Keratinocyte (primary cell): ENCODE data around the gene NANOS1. TPM values are rescaled to one million over a fixed set of nuclear protein-coding genes. Genes with fewer than 3 reads are reported as not detected.

Experiments
- DNase-seq: peaks from one replicate; pipeline ENCODE4 v3.0.0-alpha.2; 2011; ENCODE audit warnings: low read depth, missing footprints, low spot score
- FAIRE-seq: peaks from 2 replicates; lab custom pipeline; 2011; peaks lifted over from hg19 to GRCh38; lab: Jason Lieb, UNC
- H2AFZ ChIP-seq: 2 replicates; pipeline ENCODE4 v1.6.0; 2012; ENCODE audit warnings: low read length, control low read depth, inconsistent platforms; ENCODE audit not compliant: control insufficient read depth
- H3K27ac ChIP-seq: 2 replicates; pipeline ENCODE4 v1.5.1; 2011; ENCODE audit warnings: low read length; ENCODE audit not compliant: control insufficient read depth, insufficient read depth
- H3K27me3 ChIP-seq: 3 replicates; pipeline ENCODE4 v1.6.0; 2011; ENCODE audit warnings: low read length; ENCODE audit not compliant: control insufficient read depth, insufficient read depth; ENCODE audit errors: extremely low read depth
- H3K36me3 ChIP-seq, 2 experiments: 2 replicates in 1 of 2; 3 replicates in 1 of 2; pipeline ENCODE4 v1.5.1; 2011; ENCODE audit warnings: low read length in 2 of 2, mild to moderate bottlenecking in 1 of 2; ENCODE audit not compliant: control insufficient read depth in 2 of 2, insufficient read depth in 2 of 2; ENCODE audit errors: extremely low read depth in 1 of 2
- H3K4me1 ChIP-seq: 3 replicates; pipeline ENCODE4 v1.5.1; 2011; ENCODE audit warnings: low read length; ENCODE audit not compliant: control insufficient read depth, insufficient read depth; ENCODE audit errors: extremely low read depth
- H3K4me2 ChIP-seq: 3 replicates; pipeline ENCODE4 v1.6.0; 2011; ENCODE audit warnings: low read depth, low read length; ENCODE audit not compliant: control insufficient read depth, insufficient read depth; ENCODE audit errors: extremely low read depth
- H3K4me3 ChIP-seq, 3 experiments: fragments of 200-600 bp in 1 of 3; sonication (generic) in 1 of 3; 2 replicates in 2 of 3; 3 replicates in 1 of 3; pipeline ENCODE4 v1.5.1; 2011 to 2016; ENCODE audit warnings: low read length in 3 of 3, mild to moderate bottlenecking in 3 of 3, control low read depth in 2 of 3, inconsistent platforms in 1 of 3, low read depth in 1 of 3, mixed read lengths in 1 of 3, mixed run types in 1 of 3, moderate library complexity in 1 of 3; ENCODE audit not compliant: control insufficient read depth in 2 of 3, insufficient read depth in 2 of 3; ENCODE audit errors: extremely low read depth in 1 of 3
- H3K79me2 ChIP-seq: 2 replicates; pipeline ENCODE4 v1.6.0; 2012; ENCODE audit warnings: low read length; ENCODE audit not compliant: control insufficient read depth, insufficient read depth
- H3K9ac ChIP-seq: 3 replicates; pipeline ENCODE4 v1.6.0; 2011; ENCODE audit warnings: low read length; ENCODE audit not compliant: control insufficient read depth, insufficient read depth; ENCODE audit errors: extremely low read depth
- H3K9me1 ChIP-seq: 3 replicates; pipeline ENCODE4 v1.6.0; 2011; ENCODE audit warnings: low read length; ENCODE audit not compliant: control insufficient read depth, insufficient read depth; ENCODE audit errors: extremely low read depth
- H3K9me3 ChIP-seq: 2 replicates; pipeline ENCODE4 v1.5.1; 2012; ENCODE audit warnings: low read depth, low read length; ENCODE audit not compliant: control insufficient read depth
- H4K20me1 ChIP-seq: 3 replicates; pipeline ENCODE4 v1.6.0; 2011; ENCODE audit warnings: low read length; ENCODE audit not compliant: control insufficient read depth, insufficient read depth; ENCODE audit errors: extremely low read depth
- CTCF ChIP-seq, 3 experiments: IDR thresholded peaks in 1 of 3; conservative IDR thresholded peaks in 1 of 3; optimal IDR thresholded peaks in 1 of 3; 2 replicates in 2 of 3; 3 replicates in 1 of 3; pipeline versions ENCODE3 to v1.5.1; 2011; ENCODE audit warnings: low read length in 3 of 3, mild to moderate bottlenecking in 3 of 3, moderate library complexity in 2 of 3, control low read depth in 1 of 3, inconsistent platforms in 1 of 3; ENCODE audit not compliant: insufficient read depth in 2 of 3; ENCODE audit errors: extremely low read depth in 1 of 3
- EZH2 ChIP-seq: IDR thresholded peaks from one replicate; pipeline ENCODE4 v1.6.1; 2012; ENCODE audit warnings: inconsistent platforms, mild to moderate bottlenecking, low read length, moderate library complexity
- dilution Hi-C: fragments of 300-500 bp; cut with MboI; formaldehyde crosslinking; loops from one replicate; pipeline ENCODE4 v1.7.0; 2020; ENCODE audit warnings: low sequenced_read_pairs; ENCODE audit not compliant: extremely low pct_ligation_motif_present
- polyA plus RNA-seq, 5 experiments: library from polyadenylated mRNA; depleted of rRNA in 3 of 5; stranded (reverse) in 3 of 5; stranded (forward) in 1 of 5; unstranded in 1 of 5; fragments of >200 nt; gene quantifications; 1 replicate in 1 of 5; 2 replicates in 3 of 5; 3 replicates in 1 of 5; pipeline versions ENCODE4 v1.2.1 to v1.2.3, GENCODE V29; 2011 to 2012; ENCODE audit warnings: missing spikeins in 2 of 5, low read depth in 1 of 5, low replicate concordance in 1 of 5

Gene NANOS1
- polyA plus RNA-seq, 1 donor (not counting 4 experiments of a cell fraction or from before 2014, with no cell fraction given), result 2.1 TPM

- H3K36me3 ChIP-seq, result no peaks in the 10 kb centered on the region
- H3K9ac ChIP-seq, result no peak overlapping the region
- no peak for FAIRE-seq
- no peaks in the 10 kb centered on the region for H4K20me1 ChIP-seq
- no peaks in the 10 kb centered on the region for H3K79me2 ChIP-seq
- no peaks in the 10 kb centered on the region for H3K9me1 ChIP-seq
- no peaks in the 10 kb centered on the region for H3K4me1 ChIP-seq
- H3K27ac ChIP-seq, result no peak overlapping the region
- H3K4me2 ChIP-seq, result no peak overlapping the region
- no peak overlapping the region for H3K4me3 ChIP-seq
- TF ChIP-seq EZH2 (no peak), CTCF (optimal IDR thresholded peaks at IDR 0.05 in 1 of 3, IDR thresholded peaks at IDR 0.05 in 1 of 3, conservative IDR thresholded peaks at IDR 0.05 in 1 of 3; ENCODE audit: extremely low read depth in 1 of 3, insufficient read depth in 2 of 3, low read length in 3 of 3) (no peak)
- H3K27me3 ChIP-seq, result no peaks in the 10 kb centered on the region
- no peak overlapping the region for H2AFZ ChIP-seq
- dilution Hi-C loops, result no loop called here
- DNase-seq, result no peak
- H3K9me3 ChIP-seq, result no peaks in the 10 kb centered on the region
These were observed 39.2 kb upstream of the NANOS1 start for GRCh38 chr10:118990326-118990725.

DNA sequence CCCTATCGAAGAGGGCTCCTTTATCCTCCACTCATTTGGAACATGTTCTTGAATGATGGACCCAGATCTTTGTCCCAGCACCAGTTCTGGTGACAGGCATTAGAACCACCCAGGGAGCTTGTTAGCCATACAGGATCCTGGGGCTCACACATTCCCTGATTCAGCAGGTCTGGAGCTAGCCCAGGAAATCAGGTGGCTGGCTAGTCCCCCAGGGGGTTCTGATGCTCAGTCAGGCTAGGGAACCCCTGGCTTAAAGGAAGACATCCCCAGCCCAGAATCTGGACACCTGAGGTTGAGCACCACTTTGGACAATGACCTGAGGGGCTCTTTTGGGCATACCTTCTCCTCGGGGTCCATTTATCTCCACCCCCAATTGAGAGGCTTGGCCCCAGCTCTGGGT is 37.0 kb upstream of the NANOS1 start:
- Histone ChIP-seq H3K27ac (no peak overlapping the region), H3K4me1 (no peaks in the 10 kb centered on the region), H3K9me3 (no peaks in the 10 kb centered on the region), H3K9ac (no peak overlapping the region), H2AFZ (no peak overlapping the region), H3K9me1 (no peaks in the 10 kb centered on the region), H3K4me2 (no peak overlapping the region), H3K4me3 (no peak overlapping the region), H3K36me3 (no peaks in the 10 kb centered on the region), H4K20me1 (no peaks in the 10 kb centered on the region), H3K27me3 (no peaks in the 10 kb centered on the region), H3K79me2 (no peaks in the 10 kb centered on the region)
- dilution Hi-C loops, result no loop called here
- no peak for TF ChIP-seq CTCF (optimal IDR thresholded peaks at IDR 0.05 in 1 of 3, IDR thresholded peaks at IDR 0.05 in 1 of 3, conservative IDR thresholded peaks at IDR 0.05 in 1 of 3; ENCODE audit: extremely low read depth in 1 of 3, insufficient read depth in 2 of 3, low read length in 3 of 3)
- TF ChIP-seq EZH2, result no peak
- FAIRE-seq (no peak), DNase-seq (no peak)
